Stimulated activated CD4-positive, alpha-beta T cell treated with anti-CD3 and anti-CD28 coated beads, Interleukin-2, amount 100 ng/mL, for 4 hours (primary cell): ENCODE data around the gene LIPG.
"Not testable (repeated sequence)": the region's sequence is repeated elsewhere in the genome, so short reads cannot be mapped to it uniquely, and the experiment has no call there.

Experiments used
- DNase-seq: peaks from one replicate; pipeline ENCODE4 v3.0.0-alpha.2; 2020; ENCODE audit warnings: low read depth

LIPG gene

GRCh38 chr18:49561289-49562193, at the start of gene LIPG:
Gene LIPG, plus strand, starts transcription at chr18:49562057. Its CDS starts 252 bp downstream, at chr18:49562309.
- DNase-seq = peak; percentile 22

GRCh38 chr18:49512876-49513275, 49.0 kb upstream of the LIPG start:
- DNase-seq = not testable (repeated sequence)

- no peak for DNase-seq
These were observed 47.3 kb upstream of the LIPG start for GRCh38 chr18:49514577-49514976.

GRCh38 chr18:49515003-49515402, 46.9 kb upstream of the LIPG start:
- not testable (repeated sequence) for DNase-seq

GRCh38 chr18:49515516-49515915, 46.3 kb upstream of the LIPG start:
- no peak for DNase-seq

GRCh38 chr18:49517483-49517882, 44.4 kb upstream of the LIPG start:
- DNase-seq = no peak

- no peak for DNase-seq
These were observed 42.5 kb upstream of the LIPG start for GRCh38 chr18:49519101-49519971.

- no peak for DNase-seq
These were observed 41.2 kb upstream of the LIPG start for GRCh38 chr18:49520661-49521145.

GRCh38 chr18:49521216-49521835, 40.5 kb upstream of the LIPG start:
- DNase-seq = no peak

GRCh38 chr18:49523580-49524093, 38.2 kb upstream of the LIPG start:
- DNase-seq = not testable (repeated sequence)

- no peak for DNase-seq
These were observed 37.5 kb upstream of the LIPG start for GRCh38 chr18:49524349-49524748.

- no peak for DNase-seq
These were observed 36.9 kb upstream of the LIPG start for GRCh38 chr18:49524951-49525350.

- no peak for DNase-seq
These were observed 35.9 kb upstream of the LIPG start for GRCh38 chr18:49525981-49526380.

GRCh38 chr18:49527631-49528327, 34.1 kb upstream of the LIPG start:
- DNase-seq = no peak

GRCh38 chr18:49529596-49529995, 32.3 kb upstream of the LIPG start:
- DNase-seq = no peak

- DNase-seq = no peak
These were observed 30.1 kb upstream of the LIPG start for GRCh38 chr18:49531678-49532153.

GRCh38 chr18:49534846-49535601, 26.8 kb upstream of the LIPG start:
- DNase-seq = no peak

- DNase-seq = no peak
These were observed 24.5 kb upstream of the LIPG start for GRCh38 chr18:49537232-49537896.

GRCh38 chr18:49544362-49544761, 17.5 kb upstream of the LIPG start:
- no peak for DNase-seq

- DNase-seq = no peak
These were observed 15.6 kb upstream of the LIPG start for GRCh38 chr18:49546278-49546677.
